ENCODE data around the gene LRIT3. TPM values are rescaled to one million over a fixed set of nuclear protein-coding genes. Genes with fewer than 3 reads are reported as not detected.

Gene LRIT3
- total and polyA plus RNA-seq, 2 of the 13 experiments (the other 11 are each of a cell fraction or from before 2014, with no cell fraction given): 0.03 TPM; not detected in 1

GRCh38 chr4:109879081-109879480, 31.2 kb downstream of the LRIT3 start:
- no peak overlapping the region for H3K9ac ChIP-seq (ENCODE audit: insufficient read depth, low read depth, low read length)
- no peaks in the 10 kb centered on the region for H3K79me2 ChIP-seq (ENCODE audit: insufficient read depth, low read length)
- FAIRE-seq (no peak), ATAC-seq (peak; percentile 44; the same call in 2 of the 3 replicates), DNase-seq (ENCODE audit: low spot score) (no peak)
- intact Hi-C loops (cut with micrococcal nuclease; ENCODE audit: unreplicated experiment): no loop called here
- no peaks in the 10 kb centered on the region for H3K4me1 ChIP-seq (ENCODE audit: insufficient read depth, low read length)
- POLR2A ChIA-PET: no interaction called here
- CTCF ChIA-PET (ENCODE audit: low intra/inter-chr PET ratio, low total read pairs): no interaction called here
- H3K4me3 ChIP-seq (replicated peaks in 1 of 3; ENCODE audit: insufficient read depth in 1 of 3, low read depth in 2 of 3, low read length in 3 of 3): no peak overlapping the region
- no peak overlapping the region; the same call in 1 of the 2 replicates for H3K4me2 ChIP-seq (ENCODE audit: low read depth, low read length)
- BruUV-seq (replicated peaks): no TSS peak
- no peaks in the 10 kb centered on the region; a peak in 2 of 5 replicates for H3K27me3 ChIP-seq (ENCODE audit: control insufficient read depth in 1 of 2, insufficient read depth in 2 of 2, low read length in 2 of 2)
- in situ Hi-C loops (cut with HindIII; ENCODE audit: extremely low pct_ligation_motif_present, low pct_unique_long_range_greater_than_20kb): no loop called here
- no peak overlapping the region for H3K27ac ChIP-seq (ENCODE audit: extremely low read length, insufficient read depth, low read length)
- H2AFZ ChIP-seq (ENCODE audit: low read length): no peak overlapping the region
- no peaks in the 10 kb centered on the region for H3K36me3 ChIP-seq (replicated peaks in 1 of 2; ENCODE audit: control insufficient read depth in 1 of 2, insufficient read depth in 2 of 2, low read length in 2 of 2)
- no peak for TF ChIP-seq TAF1 (CRISPR knock-in tag; IDR thresholded peaks at IDR 0.05)
- TF ChIP-seq ZNF354B (CRISPR knock-in tag; IDR thresholded peaks at IDR 0.05): no peak
- TF ChIP-seq ZSCAN25 (CRISPR knock-in tag; IDR thresholded peaks at IDR 0.05): no peak
- no peak for TF ChIP-seq BCLAF1 (IDR thresholded peaks at IDR 0.05)
- TF ChIP-seq IRF1 (CRISPR knock-in tag; IDR thresholded peaks at IDR 0.05; ENCODE audit: low read depth): no peak
- TF ChIP-seq TCF7 (IDR thresholded peaks at IDR 0.05; ENCODE audit: low read depth): no peak
- TF ChIP-seq HNF1A (IDR thresholded peaks at IDR 0.05; ENCODE audit: low read depth): no peak
- no peak for TF ChIP-seq HNF1A (CRISPR knock-in tag; IDR thresholded peaks at IDR 0.05; ENCODE audit: borderline replicate concordance)
- no peak for TF ChIP-seq FLYWCH1 (CRISPR knock-in tag; IDR thresholded peaks at IDR 0.05)
- no peak for TF ChIP-seq ZNF784 (CRISPR knock-in tag; IDR thresholded peaks at IDR 0.05; ENCODE audit: borderline replicate concordance)
- no peak for TF ChIP-seq ZSCAN22 (CRISPR knock-in tag; IDR thresholded peaks at IDR 0.05)
- no peaks in the 10 kb centered on the region for H3K9me3 ChIP-seq (ENCODE audit: low read length)
- H4K20me1 ChIP-seq (ENCODE audit: insufficient read depth, low read length): no peaks in the 10 kb centered on the region
- 0% methylated on average over 2 of the region's 12 CpGs for WGBS (ENCODE audit: low lambda C conversion rate)

Measured in HepG2 (cell line).